ENCODE data around the gene PPIL6.

PPIL6 gene

GRCh38 chr6:109342911-109343310 is 97.5 kb downstream of the PPIL6 start:
- FAIRE-seq (no peak), DNase-seq (ENCODE audit: insufficient read length, low spot score) (no peak)
- TF ChIP-seq SPI1 (IDR thresholded peaks at IDR 0.05; ENCODE audit: low read depth, low read length) = no peak
- TF ChIP-seq PAX5 (IDR thresholded peaks at IDR 0.05; ENCODE audit: insufficient read depth, low read length, severe bottlenecking) = no peak
- TF ChIP-seq POU2F2 (IDR thresholded peaks at IDR 0.05; ENCODE audit: low read depth, low read length) = no peak
- no peak for TF ChIP-seq POLR2AphosphoS5 (IDR thresholded peaks at IDR 0.05; ENCODE audit: low read depth, low read length)
- TF ChIP-seq TAF1 (IDR thresholded peaks at IDR 0.05; ENCODE audit: low read depth, low read length) = no peak
- TF ChIP-seq POLR2A (IDR thresholded peaks at IDR 0.05; ENCODE audit: low read depth, low read length) = no peak

DNA sequence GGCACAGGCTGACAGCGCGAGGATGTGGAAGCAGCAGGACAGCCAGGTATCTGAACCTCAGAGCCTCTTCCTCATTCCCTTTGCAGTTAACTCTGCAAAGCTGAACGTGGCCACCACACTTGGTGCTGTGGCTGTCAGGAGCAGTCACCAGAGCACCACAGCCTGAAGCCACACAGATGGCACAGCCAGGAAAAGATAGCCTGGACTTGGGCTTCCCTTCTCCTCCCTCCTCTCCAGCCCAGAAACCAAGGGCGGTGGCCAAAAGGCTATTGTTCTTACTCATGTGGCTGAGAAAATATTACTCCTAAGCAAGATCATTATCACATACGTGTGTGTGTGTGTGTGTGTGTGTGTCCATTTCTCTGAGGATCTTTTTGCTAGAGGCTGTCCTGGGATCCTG is 97.9 kb downstream of the PPIL6 start:
- no peak for TF ChIP-seq PAX5 (IDR thresholded peaks at IDR 0.05; ENCODE audit: insufficient read depth, low read length, severe bottlenecking)
- DNase-seq (ENCODE audit: insufficient read length, low spot score) (no peak), FAIRE-seq (no peak)

- no peak for FAIRE-seq
- no peak for DNase-seq (ENCODE audit: insufficient read length, low spot score)
- TF ChIP-seq POLR2A (IDR thresholded peaks at IDR 0.05; ENCODE audit: low read depth, low read length) (no peak), SPI1 (IDR thresholded peaks at IDR 0.05; ENCODE audit: low read depth, low read length) (no peak), PAX5 (IDR thresholded peaks at IDR 0.05; ENCODE audit: insufficient read depth, low read length, severe bottlenecking) (no peak), TAF1 (IDR thresholded peaks at IDR 0.05; ENCODE audit: low read depth, low read length) (no peak), POLR2AphosphoS5 (IDR thresholded peaks at IDR 0.05; ENCODE audit: low read depth, low read length) (no peak), POU2F2 (IDR thresholded peaks at IDR 0.05; ENCODE audit: low read depth, low read length) (no peak)
These were observed 99.6 kb downstream of the PPIL6 start for GRCh38 chr6:109340811-109341210.

Data from GM12891 (cell line).